GM08714 (cell line): Measurements from ENCODE around the gene TBL1XR1.
"Not testable (repeated sequence)": the region's sequence is repeated elsewhere in the genome, so short reads cannot be mapped to it uniquely, and the experiment has no call there.

Source experiments
- H3K4me3 ChIP-seq: fragments of 200-500 bp; sonication (Bioruptor generic); 2 replicates; pipeline ENCODE4 v1.5.1; 2014; ENCODE audit warnings: mild to moderate bottlenecking, low read length, inconsistent platforms
- ZNF274 ChIP-seq: IDR thresholded peaks from 2 replicates; pipeline ENCODE4 v1.6.1; 2012; ENCODE audit warnings: mild to moderate bottlenecking, low read depth, low read length

TBL1XR1 gene

DNA sequence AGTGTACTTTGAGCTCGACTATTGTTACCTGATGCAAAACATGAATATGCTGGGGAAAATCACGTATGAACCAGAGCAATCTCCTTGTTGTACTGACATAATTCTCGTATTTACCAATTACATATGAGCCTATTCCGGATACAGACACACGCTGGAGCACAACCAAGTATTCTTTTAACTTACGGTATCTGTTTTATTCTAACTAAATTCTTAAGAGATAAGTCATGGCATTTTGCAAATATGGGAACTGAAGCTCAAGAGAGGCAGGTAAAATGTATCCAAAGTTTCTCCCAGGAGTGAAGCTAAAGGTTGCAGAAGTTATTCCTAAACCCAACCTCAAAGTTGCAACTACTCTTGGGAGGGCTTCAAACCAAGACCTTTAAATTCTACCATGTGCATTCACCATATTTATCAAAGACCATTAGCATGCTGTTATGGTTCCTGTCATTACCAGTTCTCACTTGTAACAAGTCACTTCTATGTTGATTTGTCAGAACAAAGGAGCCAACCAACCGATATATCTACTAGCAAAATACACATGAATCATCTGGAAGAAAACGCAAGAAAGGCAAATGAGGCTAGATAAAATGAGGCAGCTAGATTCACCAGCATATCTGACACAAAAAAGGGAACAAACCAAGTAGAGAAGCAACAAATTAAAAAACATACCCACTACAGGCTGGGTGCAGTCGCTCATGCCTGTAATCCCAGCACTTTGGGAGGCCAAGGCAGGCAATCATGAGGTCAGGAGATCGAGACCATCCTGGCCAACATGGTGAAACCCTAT, 17.8 kb downstream of the TBL1XR1 start:
- no peak overlapping the region for H3K4me3 ChIP-seq
- no peak for TF ChIP-seq ZNF274

DNA sequence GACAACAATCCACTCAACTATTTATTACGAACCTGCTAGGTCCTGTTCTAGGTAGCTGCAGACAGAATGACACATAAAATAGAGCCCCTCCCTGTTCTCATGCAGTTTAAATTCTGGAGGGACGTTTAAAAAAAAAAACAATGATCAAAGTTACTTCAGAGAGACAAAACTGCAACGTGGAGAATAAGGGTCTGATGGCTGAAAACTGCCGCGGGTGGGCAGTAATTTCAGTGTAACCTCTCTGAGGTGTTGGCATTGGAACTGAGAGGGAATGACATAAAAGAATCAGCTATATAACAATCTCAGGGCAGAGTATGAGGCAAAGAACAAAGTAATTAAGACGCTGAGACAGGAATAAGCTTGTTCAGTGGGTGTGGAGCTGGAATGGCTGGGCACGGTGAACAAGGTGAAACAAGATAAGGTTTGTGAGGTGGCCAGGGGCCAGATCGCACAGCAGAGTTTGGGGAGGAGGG, 19.5 kb downstream of the TBL1XR1 start:
- no peak for TF ChIP-seq ZNF274
- no peak overlapping the region for H3K4me3 ChIP-seq

DNA sequence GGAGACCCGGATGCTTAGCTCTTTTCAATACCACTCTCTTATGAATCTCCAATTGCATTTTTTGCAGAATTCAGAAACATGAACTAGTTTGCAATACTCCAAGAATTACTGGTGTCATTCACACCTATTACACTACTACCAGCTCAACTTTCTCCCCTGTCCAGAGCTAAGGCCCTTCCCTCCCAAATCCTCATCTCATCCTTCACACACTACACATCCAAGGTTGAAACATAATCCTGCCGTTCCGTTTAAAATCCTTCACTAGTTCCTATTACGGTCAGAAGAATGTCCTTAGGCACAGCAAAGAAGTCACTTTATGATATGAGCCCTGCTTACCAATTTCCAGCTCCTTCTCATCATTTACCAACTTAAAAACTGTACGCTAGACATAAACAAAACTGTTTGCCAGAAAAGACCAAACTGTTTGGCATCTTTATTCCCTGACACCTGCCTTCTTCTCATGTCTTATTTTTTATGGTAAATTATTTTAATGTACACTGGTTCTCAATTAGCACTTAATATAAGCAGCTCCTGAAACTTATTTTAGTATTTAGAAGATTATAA, 22.6 kb downstream of the TBL1XR1 start:
- no peak overlapping the region for H3K4me3 ChIP-seq
- TF ChIP-seq ZNF274, result no peak

DNA sequence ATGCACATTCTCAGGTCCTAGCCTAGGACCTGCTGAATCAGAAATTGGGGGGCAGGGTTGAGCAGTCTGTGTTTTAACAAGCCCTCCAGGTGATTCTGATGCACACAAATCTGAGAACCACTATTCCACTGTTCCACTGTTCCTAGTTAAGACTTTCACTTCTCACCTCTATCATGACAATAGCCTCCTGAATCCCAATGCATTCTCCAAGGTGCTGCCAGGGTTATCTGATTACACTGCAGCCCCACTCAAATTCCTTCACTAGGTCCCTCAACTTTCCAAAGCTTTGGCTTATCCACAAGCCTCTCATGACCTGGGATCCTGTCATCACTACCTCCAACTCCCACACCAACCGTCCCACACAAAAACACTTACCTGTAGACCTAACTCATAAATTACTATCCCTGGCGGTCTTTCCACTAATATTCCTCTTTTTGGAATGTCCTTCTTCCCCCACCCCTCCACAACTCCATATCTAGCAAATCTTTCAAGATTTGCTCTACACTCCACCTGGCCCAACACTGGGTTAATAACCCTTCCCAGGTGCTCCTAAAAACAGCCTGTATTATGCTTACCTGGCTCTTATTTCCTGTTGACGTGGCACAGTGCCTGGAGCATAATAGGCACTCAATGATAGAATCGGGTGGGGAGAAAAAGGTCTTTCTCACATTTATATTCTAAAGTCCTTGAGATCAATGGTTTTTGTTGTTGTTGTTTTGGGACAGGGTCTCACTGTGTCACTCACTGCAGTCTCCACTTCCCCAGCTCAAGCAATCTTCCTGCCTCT, 27.2 kb downstream of the TBL1XR1 start:
- no peak for TF ChIP-seq ZNF274
- H3K4me3 ChIP-seq, result no peak overlapping the region

DNA sequence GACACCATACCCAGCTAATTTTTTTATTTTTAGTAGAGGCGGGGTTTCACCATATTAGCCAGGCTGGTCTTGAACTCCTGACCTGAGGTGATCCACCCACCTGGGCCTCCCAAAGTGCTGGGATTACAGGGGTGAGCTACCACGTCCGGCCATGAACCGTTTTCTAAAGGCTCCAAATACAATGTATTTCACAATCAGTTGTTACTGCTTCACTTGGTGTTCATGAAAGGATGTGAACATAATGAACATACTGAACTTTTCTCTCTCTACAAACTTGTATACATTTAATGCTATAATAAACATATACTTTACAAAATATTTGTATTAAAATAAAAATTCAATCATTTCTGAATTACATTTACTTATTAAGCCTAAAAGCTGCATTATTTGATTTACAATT, 28.9 kb downstream of the TBL1XR1 start:
- H3K4me3 ChIP-seq, result no peak overlapping the region
- TF ChIP-seq ZNF274, result no peak

DNA sequence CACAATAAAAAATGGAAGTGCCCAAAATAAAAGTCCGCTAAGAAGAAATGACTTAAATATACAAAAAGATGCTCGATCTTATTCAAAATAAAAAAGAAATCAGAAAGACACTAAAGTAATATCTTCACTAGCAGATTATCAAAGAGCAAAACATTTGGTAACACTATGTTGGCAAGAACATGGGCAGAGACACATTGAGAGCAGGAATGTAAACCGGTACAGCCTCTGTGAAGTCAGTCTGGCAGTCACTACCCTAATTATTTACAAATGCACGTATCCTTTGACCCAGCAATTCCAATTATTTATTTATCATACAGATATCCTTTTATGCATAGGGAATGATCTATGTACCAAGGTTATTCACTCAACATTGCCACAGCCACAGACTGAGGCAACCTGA, 34.5 kb downstream of the TBL1XR1 start:
- TF ChIP-seq ZNF274, result no peak
- no peak overlapping the region for H3K4me3 ChIP-seq

DNA sequence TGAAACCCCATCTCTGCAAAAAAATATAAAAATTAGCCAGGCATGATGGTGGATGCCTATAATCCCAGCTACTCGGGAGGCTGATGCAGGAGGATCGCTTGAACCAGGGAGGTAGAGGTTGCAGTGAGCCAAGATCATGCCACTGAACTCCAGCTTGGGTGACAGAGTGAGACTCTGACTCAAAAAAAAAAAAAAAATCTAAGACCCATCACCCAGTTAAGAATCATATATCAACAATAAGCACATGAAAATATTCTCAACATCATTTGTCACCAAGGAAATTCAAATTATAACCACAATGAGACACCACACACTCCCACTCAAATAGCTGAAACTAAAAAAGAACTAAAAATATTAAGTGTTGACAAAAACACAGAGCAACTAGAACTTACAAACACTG, 35.7 kb downstream of the TBL1XR1 start:
- H3K4me3 ChIP-seq, result not testable (repeated sequence)

DNA sequence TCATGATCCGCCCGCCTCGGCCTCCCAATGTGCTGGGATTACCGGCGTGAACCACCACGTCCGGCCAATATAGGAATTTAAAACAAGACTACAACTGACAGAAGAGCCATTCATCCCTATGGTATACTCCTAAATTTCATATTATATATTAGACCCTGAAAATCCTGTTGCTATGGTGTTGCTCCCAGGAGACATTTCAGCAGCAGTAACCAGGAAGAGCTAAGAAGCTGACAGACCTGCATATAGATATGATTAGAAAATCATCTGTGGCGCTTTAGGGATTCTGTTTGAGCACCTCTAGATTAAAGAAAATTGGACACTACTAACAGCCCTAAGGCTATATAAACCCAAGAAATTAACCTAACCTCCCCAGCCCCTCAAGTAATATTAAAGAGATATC, 38.8 kb downstream of the TBL1XR1 start:
- no peak for TF ChIP-seq ZNF274
- no peak overlapping the region for H3K4me3 ChIP-seq

DNA sequence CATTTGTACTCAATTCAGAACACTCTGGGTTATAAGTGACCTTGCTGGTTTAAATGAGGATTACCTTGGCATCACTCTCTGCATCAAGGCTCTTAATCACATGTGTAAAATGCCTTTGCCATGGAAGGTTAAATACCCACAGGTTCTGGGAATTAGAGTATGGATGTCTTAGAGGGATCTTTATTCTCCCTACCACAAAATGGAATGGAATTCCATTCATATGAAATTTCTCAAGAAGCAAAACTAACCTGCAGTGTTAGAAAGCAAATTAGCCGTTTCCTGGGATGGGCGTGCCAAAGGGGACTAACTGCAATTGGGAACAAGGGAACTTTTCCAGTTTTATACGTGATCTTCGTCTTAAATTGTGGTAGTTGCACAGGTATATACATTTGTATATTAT, 39.8 kb downstream of the TBL1XR1 start:
- no peak for TF ChIP-seq ZNF274
- H3K4me3 ChIP-seq, result no peak overlapping the region

DNA sequence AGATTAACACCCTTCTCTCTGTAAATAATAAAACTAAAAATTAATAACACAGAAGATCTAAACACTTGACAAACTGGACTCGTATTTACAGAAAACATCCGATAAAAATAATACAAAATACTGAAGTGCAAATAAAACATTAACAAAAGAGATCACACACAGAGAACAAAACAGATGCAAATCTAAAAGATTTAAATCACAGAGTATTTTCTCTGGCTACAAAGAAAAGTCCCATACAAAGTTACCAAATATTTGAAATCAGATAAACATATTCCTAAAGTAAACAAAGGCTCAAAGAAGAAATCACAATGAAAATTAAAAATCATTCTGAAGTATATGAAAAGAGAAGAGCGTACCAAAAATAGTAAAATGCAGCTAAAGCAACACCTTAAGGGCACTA, 42.5 kb downstream of the TBL1XR1 start:
- no peak for TF ChIP-seq ZNF274
- no peak overlapping the region for H3K4me3 ChIP-seq

DNA sequence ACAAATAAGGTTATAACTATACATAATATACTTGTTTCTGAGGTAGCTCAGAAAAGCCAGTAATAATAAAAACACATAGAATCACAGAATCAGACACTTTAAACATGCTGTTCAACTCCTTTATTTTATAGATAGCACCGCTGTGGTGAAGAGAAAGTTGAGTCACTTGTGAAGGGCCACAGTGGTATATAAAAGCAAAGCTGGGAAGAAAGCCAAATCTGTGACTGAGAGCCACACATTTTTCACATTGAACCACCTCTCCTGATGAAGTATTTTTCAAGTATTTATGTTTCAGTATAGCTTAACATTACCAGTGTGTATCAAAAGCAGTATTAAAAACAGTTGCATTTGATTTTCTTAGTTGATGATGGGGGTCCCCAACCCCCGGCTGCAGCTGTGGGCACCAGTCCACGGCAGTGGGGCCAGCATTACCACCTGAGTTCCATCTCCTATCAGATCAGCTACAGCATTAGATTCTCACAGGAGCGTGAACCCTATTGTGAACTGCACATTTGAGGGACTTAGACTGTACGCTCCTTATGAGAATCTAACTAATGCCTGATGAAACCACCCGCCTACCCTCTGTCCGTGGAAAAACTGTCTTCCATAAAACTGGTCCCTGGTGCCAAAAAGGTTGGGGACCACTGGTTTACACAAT, 46.2 kb downstream of the TBL1XR1 start:
- no peak overlapping the region for H3K4me3 ChIP-seq
- no peak for TF ChIP-seq ZNF274

DNA sequence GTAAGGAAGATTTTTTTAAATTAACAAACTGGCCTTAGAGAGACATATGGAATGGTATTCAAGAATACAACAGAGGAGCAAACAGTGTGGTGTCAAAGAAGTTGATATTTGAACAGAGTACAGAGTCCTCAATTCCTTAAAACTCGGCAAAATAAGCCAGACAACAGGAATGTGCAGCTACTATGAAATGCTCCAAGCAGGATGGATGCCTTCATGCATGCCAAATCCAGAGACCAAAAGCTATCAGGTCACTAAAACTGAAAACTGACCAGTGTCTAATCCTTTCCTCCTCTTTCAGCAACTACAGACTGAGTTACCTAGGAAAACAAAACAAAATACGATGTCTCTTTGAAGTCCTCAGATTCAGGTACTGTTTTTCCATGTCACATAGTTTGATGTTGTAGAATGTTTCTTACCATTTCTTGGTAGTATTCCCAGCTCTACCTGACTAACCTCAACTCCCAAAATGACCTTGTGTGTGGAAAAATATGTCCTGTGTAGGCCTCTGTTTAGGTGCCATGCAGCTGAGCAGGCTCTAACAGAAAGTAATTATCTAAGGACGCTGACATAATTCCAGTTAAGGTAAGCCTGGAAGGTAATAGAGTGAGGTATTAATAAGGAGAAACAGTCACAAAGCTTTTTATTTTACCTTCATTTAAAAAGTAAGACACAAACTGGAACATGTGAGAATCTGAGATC, 46.9 kb downstream of the TBL1XR1 start:
- no peak for TF ChIP-seq ZNF274
- H3K4me3 ChIP-seq, result no peak overlapping the region

DNA sequence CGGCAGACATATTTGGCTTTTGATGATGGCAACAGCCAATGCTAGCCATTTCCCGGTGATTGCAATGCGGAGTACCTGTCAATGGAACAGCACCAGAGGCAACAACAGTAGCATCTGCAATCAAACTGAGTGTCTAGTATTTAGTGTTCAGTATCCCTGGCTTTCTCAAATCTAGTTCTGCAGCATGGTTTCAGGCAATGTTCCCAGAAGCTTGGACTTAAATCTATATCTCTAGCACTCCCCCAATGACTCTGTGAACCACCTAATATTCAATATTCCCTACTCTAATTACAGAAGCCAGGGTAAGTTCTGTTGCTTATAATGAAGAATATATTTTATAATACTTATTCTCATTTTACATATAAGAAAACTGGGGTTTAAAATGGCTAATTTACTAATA, 48.2 kb downstream of the TBL1XR1 start:
- H3K4me3 ChIP-seq, result no peak overlapping the region
- TF ChIP-seq ZNF274, result no peak

DNA sequence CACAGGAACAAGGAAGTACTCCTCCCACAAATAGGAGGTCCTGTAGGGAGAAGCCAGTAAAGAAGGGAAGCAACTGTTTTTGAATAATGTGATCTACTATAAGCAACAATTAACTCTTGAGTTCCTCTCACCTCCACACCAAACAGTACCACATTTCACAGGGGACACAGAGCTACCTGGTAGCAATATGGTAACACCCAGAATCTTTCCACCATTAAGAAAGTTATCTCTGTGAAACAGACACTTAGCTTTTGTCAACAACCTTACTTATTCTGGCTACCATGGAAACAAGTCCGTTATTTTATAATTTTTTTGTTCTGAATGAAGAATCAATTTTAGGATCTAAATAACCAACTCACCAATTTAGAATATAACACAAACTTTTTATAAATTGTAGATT, 49.5 kb downstream of the TBL1XR1 start:
- TF ChIP-seq ZNF274, result no peak

More for the DNA sequence above, 49.5 kb downstream of the TBL1XR1 start:
- no peak overlapping the region for H3K4me3 ChIP-seq
